Right renal pelvis (tissue), 4 donors: Measurements from ENCODE around the gene MEG3. TPM values are rescaled to one million over a fixed set of nuclear protein-coding genes. Genes with fewer than 3 reads are reported as not detected.

Experiments
- DNase-seq, 4 donors: peaks; one replicate each; pipeline ENCODE4 v3.0.0-alpha.2; 2013; ENCODE audit warnings: low read depth in 4 of 4, low spot score in 3 of 4, missing footprints in 1 of 4
- polyA plus RNA-seq, 4 donors: library from polyadenylated mRNA; unstranded; fragments of 120-200 nt; gene quantifications; one replicate each; pipeline ENCODE4 v1.2.1, GENCODE V29; 2013; ENCODE audit not compliant: insufficient read length in 4 of 4

Gene MEG3
- polyA plus RNA-seq, 4 donors = 87.1 to 127 (median 99.3) TPM

DNA sequence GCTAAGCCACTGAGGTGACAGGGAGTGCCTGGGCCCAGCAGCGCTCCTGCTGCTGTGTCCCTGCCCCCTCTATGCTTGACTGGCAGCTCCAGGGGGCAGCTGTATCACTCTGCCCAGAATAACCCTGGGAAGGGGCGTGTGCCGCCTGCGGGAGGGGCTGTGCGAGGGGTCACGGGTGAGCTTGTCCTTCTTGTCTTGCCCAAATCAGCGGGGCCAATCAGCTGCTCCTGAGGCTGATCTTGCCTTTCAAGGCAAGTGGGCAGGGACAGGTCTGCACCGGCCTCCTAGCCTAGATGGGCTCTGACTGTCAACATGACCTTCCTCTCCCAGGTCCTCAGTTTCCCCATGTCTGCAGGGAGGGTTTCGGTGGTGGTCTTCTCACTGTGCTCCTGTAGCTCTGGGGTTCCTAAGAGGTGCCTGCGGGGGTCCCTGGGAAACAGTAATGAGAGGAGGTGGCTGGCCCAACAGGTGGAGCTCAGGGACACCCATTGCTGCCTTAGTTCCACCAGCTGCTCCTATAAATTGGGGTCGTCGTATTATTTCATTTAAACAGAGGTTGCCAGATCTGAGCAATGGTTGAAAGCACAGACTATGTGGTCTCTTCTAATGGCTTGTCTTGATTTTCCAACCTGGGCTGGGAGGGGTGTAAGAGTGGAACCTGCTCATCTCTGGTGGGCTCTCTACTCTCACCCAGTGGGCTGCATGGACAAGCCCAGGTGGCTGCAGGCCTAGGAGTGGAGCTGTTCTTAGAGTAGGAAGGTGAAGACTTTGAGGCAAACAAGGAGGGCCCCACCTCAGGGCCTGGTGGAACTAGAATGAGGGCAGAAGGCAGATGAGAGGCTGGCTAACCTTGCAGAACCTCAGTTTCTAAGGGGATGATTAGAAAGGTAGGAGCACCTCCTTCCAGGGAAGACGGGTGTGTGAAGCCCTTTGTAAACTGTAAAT is 65.9 kb downstream of the MEG3 start:
- no peak for DNase-seq

- DNase-seq = no peak
Observed at GRCh38 chr14:100892496-100893227, 66.7 kb downstream of the MEG3 start.

GRCh38 chr14:100893228-100893601 is 67.3 kb downstream of the MEG3 start:
- no peak for DNase-seq

DNA sequence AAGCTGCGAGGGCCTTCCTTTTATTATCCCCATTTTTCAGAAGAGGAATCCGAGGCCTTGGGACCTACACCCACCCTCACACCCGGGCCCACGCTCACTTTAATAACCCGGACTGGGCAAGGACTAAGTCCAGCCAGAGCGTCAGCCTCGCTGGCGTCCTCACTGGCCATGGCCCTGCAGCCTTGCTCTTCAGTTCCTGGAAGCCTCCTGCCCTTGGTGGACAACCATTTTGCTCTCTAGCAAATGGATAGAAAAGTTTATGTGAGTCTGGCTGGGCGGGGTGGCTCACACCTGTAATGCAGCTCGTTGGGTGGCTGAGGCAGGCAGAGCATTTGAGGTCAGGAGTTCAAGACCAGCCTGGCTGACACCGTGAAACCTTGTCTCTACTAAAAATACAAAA is 67.8 kb downstream of the MEG3 start:
- DNase-seq = no peak

DNA sequence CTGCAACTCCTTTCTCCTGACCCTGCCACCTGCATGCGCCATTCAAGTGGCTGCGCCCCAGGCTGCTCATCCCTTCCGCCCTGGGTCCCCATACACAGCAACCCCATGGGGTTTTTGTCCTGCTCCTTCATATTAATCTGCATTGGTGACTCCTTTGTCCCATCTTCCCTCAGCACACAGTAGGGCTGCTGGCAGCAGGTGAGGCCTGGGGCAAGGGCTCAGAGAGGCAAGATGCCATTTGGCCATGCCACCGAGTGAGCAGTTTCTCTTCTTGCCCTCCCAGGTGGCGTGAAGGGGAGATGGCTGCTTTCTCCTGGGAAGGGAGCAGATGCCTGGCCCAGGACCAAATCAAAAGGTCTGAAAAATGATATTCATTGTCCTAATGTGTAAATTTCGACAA is 68.5 kb downstream of the MEG3 start:
- DNase-seq = no peak

DNA sequence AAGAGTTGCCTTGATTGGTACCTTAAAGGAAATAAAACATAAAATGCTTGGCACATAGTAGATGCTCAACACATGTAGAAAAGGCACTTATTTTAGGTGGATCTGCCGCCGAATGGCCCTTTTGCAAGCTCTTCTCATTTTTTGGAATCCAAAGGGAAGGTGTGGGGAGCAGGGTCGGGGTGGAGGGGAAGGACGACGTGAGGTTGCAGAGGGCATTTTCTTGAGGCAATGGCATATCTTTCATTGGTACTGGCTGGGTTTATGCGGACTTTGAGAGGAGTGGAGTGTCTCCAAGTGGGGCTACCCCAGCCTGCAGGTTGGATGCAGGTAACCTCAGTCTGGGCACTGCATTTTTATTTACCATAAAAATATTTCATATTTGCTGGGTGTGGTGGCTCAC is 69.5 kb downstream of the MEG3 start:
- no peak for DNase-seq

DNA sequence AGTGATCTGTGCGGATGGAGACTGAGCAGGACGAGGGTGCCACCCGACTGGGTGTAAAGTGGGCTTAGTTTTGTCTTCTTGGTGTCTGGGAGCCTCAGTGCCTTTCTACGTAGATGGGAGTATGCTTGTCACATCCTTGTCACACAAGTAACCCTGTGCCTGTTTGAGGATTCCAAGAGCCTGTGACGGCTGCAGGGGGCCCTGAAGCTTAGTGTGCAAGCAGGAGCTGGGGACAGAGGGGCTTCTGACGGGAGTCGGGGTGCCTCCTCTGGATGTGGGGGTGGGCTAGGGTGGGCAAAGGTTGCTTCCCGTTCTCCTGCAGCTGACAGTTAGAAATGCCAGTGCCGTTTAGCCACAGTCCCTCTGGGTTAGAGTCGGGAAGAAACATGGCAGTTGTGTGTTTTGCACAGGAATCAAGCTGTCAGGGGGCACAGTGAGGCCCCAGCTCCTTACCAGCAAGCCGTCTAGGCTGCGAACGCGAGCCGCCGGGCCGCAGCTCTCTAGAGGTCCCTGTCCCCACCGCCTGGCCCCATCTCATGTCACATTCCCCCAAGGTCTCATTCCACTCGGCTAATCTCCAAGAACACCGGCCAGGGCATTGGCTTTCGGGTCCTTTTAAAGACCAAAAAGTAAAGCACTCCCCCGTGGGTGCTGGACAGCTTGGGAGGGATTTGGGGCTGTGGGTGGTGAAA is 70.6 kb downstream of the MEG3 start:
- no peak for DNase-seq

- no peak for DNase-seq
Observed at GRCh38 chr14:100898465-100898864, 72.5 kb downstream of the MEG3 start.

DNA sequence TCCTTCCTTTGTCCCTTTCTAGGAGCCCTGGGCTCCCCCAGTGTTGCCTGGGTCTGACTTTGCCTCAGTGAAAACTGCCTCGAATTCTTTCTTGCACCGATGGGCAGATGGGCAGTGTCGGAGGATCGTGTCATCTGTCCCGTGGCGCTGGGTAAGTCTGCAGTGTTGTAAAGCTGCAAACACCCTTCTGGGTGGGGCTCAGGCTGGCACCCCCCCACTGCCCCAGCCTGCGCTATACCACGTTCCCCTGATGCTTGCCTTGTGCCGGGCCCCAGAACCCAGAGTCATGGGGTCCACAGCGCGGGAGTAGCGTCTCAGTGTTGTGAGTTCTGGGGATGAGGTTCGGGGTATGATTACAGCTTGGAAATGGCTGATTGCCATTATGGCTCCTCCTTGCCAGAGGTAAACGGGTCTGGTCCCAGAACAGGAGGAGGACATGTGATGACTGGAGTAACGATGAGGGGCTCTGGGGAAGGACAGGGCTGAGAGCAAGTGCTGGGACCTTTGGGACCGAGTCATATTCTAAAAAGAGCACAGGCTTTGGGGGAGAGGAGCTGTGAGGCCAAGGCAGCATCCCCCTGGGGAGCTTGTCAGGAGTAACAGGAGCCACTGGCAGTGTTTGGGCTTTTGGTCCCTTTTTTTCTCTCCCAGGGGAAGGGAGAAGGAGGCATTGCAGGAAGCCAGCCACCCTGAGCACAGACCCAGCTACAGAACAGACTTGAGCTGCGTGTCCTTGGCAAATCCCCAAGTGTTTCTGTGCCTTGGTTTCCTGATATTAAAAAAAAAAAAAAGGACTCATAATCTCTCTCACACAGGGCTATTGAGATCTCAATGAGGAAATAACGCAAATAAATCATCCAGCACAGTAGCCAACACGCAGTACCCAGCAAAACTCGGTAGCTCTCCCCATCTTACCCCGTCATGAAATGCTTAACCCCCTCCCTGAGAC is 73.3 kb downstream of the MEG3 start:
- DNase-seq = no peak

- no peak for DNase-seq
Observed at GRCh38 chr14:100899884-100900771, 74.2 kb downstream of the MEG3 start.

- no peak for DNase-seq
Observed at GRCh38 chr14:100900837-100901390, 75.0 kb downstream of the MEG3 start.

- DNase-seq = no peak
Observed at GRCh38 chr14:100901391-100902183, 75.7 kb downstream of the MEG3 start.

- no peak for DNase-seq
Observed at GRCh38 chr14:100902295-100903133, 76.6 kb downstream of the MEG3 start.

- DNase-seq = no peak
Observed at GRCh38 chr14:100903134-100903468, 77.2 kb downstream of the MEG3 start.

DNA sequence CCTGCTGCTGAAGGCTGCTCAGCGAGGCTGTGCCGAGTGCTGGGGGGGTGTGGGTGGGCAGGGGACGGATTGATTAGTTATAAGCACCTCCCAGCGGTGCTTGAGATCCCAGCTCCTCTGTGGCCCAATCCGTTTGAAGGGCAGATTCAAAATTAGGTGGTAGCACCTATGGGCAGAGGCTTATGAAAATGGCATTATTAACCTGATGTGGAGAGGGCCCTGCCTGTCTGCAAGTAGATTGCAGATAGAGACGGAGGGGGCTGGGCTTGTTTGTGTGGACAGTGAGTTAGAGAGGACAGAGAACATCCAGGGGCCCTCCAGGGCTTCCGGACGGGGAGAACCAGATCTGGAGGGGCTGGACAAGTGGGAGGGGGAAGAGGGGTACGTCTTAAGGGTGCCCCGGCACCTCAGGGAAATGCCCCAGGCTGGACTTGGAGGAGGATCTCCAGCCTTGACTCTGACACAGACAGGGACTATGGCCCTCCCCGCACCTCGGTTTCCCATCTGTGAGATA is 77.8 kb downstream of the MEG3 start, which contains the start of gene RTL1:
TSS of gene RTL1 (minus strand) at position 51 of the 514 bp plus-strand sequence. CDS start 18,934 bp downstream, outside the sequence.
- DNase-seq = no peak

DNA sequence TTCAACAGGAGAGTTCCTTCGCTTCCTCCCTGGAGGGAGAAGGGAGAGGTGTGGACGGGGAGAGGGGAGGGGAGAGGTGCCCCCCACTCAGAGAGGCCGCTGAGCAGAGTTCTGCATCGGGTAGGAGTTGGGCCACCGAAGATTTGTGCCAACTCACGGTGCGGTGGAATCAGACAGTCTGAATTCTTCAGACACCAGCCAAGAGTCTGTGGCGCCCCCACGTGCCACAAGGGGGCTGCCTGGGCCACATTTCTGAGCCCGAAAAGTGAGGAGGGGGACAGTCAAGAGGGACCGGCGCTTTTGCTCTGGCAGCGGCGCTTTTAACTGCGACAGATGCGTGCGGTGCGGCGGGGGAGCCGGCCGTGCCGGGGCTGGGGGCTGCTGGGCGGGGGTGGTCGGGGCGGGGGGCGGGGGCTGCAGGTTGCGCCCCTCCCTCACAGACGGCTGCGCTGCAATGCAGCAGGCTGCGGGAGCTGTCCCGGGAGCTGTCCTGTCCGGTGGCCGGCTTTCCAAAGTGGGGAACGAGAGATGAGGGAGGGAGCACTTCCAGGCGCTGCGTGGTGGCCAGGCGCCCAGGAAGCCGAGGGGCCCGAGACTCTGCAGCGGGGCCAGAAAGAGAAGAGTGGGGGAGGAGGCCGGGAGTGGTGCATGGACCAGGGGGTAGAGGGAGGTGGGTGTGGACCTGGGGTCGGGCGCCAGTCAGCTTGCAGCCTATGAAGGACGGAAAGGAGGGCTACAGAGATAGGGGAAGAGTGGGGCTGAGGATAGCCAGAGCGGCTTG is 78.6 kb downstream of the MEG3 start:
- no peak for DNase-seq
